HG02981 (cell line): ENCODE measurements around the gene RAVER2.
"Not testable (repeated sequence)": the region's sequence is repeated elsewhere in the genome, so short reads cannot be mapped to it uniquely, and the experiment has no call there.

Experiments used
- ATAC-seq: cut with Tn5 transposase; IDR thresholded peaks from one replicate; pipeline ENCODE4 v1.9.1; 2021; ENCODE audit warnings: mild to moderate bottlenecking, moderate library complexity; ENCODE audit not compliant: unreplicated experiment

The RAVER2 gene, protein sequence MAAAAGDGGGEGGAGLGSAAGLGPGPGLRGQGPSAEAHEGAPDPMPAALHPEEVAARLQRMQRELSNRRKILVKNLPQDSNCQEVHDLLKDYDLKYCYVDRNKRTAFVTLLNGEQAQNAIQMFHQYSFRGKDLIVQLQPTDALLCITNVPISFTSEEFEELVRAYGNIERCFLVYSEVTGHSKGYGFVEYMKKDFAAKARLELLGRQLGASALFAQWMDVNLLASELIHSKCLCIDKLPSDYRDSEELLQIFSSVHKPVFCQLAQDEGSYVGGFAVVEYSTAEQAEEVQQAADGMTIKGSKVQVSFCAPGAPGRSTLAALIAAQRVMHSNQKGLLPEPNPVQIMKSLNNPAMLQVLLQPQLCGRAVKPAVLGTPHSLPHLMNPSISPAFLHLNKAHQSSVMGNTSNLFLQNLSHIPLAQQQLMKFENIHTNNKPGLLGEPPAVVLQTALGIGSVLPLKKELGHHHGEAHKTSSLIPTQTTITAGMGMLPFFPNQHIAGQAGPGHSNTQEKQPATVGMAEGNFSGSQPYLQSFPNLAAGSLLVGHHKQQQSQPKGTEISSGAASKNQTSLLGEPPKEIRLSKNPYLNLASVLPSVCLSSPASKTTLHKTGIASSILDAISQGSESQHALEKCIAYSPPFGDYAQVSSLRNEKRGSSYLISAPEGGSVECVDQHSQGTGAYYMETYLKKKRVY

DNA sequence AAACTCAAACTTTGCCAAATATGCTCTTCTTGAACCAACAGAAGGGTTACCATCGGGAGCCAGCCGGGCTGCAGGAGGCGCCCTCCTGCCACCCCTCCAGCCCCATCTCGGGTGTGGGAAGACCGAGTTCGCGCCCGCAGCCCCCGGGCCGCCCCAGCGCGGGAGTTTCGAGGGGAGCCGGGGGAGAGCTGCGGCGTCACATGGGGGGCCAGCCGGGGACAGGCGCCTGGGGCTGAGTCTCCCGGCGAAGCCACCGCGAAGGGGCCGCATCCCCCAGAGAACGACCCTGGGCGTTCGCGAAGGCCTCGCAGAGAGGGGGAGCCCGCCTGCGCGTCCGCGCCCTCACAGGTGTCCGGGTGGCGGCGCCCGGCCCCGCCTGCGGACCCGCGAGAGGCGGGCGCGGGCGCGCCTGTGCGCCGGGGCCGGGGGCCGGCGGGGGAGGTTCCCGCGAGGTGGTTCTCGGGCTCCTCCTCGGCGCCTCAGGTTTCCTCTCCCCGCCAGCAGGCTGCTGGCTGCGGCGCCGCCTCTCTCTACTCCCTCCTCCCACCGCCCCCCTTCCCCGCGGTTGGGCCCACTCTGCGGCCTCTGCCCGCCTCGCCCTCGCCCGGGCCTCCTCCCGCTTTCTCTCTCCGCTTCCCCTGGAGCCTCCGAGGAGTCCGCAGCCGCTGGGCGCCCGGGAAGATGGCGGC, at the start of gene RAVER2:
Gene RAVER2, plus strand, starts transcription at position 584 of the 689 bp plus-strand sequence. Its CDS starts 98 bp downstream, at position 682.
- ATAC-seq, result no peak

DNA sequence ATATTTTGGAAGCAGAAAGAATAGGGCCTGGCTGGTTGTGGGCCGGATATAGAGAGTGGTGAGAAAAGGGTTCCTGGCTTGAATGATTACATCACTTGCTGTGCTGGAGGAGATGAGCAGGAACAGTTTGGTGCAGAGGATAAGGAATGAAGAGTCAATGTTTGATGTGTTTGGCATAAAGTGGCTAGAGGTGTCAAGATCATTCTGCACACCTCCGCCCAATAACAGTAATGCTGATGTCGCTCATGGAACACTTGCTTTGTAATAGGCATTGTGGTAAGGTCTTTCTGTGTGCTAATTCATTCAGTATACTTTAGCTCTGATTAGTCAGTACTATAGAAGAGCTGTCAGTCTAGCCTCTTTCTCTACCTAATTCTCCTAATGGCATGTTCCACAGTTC, 48.0 kb upstream of the RAVER2 start:
- no peak for ATAC-seq

DNA sequence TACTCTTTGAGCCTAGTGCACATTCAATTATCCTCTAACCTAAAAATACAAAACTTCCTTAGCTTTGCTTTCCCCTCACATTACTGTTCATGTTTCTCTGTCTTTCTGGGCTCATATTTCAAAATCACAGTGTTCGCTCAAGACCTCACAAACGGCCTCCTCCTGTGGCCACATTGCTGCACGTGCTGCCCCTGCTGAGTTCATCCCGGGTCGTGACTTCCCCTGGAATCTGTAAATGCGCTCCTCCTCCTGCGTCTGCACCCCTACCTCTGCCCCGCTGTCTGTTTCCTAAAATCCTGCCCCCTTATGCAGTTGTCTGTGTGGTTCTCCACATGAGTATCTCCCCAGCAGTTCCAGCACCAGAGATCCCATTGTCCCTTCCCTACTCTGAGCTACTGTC, 45.5 kb upstream of the RAVER2 start:
- no peak for ATAC-seq

DNA sequence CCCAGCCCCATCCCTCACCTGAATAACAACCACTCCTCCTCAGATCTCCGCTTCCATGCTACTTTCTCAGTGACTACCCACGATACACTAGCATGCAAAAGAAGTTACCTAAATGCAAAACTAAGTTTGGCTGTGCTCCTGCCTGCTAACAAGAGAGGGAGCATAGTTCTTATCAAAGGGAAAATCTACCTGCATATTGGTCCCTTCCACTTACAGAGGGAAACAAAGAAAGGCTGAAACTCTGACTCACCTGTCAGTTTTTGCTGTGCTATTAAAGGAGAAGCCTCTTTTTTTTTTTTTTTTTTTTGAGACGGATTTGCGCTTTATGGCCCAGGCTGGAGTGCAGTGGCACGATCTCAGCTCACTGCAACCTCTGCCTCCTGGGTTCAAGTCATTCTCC, 43.8 kb upstream of the RAVER2 start:
- no peak for ATAC-seq

DNA sequence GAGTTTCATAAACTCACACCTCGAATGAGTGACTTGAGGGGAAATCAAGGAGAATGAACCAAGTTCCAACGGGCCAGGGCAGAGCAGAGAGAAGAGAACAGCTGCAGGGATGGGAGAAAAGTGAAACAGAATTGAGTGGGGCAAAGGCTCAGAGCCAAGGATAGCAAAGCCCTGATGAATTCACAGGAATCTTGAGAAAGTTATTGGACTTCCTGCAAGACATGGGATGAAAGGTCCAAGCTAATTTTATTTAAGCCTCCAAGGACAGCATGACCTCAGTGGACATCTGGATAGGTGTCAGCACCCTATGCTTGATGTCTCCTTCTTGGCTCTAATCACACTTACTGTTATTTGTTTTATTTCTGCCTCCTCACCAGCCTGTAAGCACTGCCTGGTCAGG, 43.0 kb upstream of the RAVER2 start:
- no peak for ATAC-seq

DNA sequence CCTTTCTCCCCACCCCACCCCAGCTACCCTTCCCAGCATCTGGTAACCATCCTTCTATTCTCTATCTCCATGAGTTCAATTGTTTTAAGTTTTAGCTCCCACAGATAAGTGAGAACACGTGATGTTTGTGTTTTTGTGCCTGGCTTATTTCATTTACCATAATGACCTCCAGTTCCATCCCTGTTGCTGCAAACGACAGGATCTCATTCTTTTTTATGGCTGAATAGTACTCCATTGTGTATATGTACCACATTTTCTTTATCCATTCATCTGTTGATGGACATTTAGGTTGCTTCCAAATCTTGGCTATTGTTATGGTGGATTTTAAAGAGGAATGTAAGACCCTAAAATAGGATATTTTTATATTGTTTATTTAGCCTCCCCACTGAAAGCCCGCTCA, 42.2 kb upstream of the RAVER2 start:
- ATAC-seq, result not testable (repeated sequence)

DNA sequence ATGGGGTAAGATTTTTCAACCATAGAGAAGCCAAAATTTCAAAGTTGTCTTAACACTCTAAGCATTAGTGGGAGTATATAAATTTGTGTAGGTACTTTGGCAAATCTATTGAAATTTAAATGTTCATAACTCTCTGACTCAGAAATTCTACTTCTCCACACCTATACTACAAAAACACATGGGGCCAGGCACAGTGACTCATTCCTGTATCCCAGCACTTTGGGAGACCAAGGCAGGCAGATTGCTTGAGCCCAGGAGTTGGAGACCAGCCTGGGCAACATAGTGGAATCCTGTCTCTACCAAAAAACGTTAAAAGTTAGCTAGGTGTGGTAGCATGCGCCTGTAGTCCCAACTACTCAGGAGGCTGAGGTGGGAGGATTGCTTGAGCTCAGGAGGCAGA, 41.3 kb upstream of the RAVER2 start:
- ATAC-seq, result no peak

DNA sequence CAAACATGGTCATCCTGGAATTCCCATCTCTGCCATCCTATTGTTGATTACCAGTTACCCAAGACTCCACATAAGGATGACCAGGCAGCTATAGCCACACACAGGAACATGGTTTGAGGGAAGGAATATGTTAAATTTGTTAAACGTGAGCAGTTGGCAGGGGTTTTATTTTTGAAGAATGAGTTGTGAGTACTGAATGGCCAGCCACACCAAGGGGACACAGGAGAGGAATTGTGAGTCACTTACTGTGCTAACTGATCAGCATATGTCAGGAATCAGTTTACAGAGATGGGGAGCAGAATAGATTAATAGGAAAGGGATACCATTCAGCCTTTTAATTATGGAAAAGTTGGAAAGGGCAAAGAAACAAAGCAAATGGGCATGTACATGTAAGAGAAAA, 39.3 kb upstream of the RAVER2 start:
- no peak for ATAC-seq

DNA sequence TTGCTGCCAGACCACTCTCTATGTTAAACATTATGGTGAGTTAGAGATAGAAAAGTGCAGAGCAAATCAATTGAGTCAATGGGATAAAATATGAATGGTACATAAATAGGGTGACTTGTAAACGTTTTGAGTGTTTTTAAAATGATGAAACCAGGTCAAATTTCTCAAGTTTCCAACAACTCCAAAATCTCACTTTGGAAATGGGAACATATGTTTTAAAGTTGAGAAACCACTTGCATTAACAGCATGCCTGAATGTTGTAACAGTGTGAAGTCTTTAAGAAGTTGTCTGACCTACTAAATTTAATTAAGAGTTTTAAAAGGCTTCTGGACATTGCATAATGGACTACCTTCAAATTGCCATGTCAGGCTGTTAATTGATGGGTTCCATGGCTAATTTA, 33.6 kb upstream of the RAVER2 start:
- ATAC-seq, result no peak

DNA sequence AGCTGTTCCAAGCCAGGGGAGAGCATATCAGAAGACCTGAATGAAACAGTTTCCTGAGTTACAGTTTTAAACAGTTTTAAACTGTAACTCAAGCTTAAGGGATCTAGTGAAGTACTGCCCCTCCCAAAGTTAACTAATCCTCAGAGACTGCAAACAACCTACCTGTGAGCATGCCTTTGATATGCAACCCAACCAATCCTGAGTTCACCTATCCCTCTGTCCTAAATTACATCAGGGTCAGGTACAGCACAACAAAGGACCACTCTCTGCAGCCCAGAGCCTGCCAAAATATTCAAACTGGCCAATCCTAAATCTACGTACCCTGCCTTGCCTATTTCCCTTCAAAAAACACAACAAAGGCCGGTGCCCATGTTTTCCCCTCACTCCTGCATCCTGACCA, 32.8 kb upstream of the RAVER2 start:
- no peak for ATAC-seq

DNA sequence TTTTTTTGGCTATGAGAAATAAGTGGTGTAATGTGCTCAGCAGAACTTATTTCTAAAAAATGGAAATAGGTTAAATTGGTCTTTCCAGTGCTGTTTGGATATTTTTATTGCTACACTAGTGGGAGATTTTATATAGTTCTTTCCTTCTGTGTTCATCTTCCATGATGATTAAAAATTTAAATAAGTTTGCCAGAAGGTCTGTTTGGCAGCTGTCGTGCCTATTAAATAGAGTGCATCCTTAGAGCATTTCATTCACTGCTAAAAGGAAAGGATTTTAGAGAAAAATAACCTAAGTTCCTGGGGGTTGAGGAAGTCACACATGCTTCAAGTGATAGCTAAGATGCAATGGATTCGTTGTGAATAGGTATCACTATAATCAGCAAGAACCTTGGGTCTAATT, 29.7 kb upstream of the RAVER2 start:
- ATAC-seq, result no peak

DNA sequence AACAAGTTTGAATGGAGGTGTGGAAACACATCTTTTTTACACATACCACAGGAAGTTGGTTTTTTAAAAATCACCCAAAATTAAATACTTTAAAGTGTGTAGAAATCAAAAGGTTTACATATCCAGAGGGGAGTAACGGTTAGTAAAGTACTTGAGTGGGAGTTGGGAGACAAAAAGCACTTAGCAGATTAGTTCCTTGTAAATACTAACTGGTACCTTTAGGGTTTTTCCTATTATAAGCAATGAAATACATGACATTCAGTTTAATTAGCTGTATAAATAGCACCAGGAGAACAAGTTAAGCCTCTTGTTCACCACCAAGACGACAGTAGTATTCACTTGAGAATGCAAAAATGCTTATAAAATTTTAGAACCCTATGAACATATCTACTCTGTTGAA, 23.7 kb upstream of the RAVER2 start:
- ATAC-seq, result no peak

DNA sequence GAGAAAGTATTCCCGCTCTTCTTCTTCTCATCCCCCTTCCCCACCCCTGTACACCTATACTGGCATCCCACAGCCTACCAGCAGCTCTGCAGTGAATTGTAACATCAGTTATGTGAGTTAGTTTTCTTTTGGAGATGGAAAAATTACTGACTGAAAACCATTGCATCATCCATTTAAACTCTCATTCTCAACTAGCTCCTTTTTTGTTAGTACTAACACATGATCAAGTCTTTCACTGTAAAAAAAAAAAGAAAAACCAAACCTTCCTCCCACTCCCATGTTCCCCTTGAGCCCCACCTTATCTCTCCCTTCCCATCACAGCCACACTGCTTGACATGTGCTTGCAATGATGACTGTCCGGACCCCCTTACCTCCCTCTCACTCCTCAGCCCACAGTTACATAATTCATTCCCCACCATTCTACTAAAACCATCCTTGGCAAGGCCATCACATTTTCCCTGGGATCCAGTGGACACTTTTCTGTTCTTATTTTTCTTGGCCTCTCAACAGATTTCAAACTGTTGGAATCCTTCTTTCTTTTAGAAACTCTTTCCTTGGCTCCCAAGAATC, 23.2 kb upstream of the RAVER2 start:
- ATAC-seq, result no peak

DNA sequence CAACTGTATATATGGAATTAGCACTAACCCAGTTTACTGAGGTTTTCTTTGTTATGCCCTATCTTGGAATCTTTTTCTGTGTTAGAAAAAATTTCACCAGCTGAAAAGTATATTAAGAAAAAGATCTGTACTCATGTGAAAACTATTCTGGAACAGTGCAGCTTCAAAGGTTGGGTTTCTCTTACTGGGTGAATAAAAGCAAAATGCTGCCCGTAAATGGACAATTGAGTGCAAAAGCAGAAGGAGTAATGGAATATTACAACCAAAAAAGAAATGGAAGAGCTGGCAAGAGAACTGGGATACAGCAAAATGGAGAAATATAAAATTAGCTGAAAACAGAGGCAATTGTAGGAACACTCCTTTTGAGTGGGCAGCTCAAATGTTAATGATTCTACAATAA, 17.0 kb upstream of the RAVER2 start:
- ATAC-seq, result no peak

DNA sequence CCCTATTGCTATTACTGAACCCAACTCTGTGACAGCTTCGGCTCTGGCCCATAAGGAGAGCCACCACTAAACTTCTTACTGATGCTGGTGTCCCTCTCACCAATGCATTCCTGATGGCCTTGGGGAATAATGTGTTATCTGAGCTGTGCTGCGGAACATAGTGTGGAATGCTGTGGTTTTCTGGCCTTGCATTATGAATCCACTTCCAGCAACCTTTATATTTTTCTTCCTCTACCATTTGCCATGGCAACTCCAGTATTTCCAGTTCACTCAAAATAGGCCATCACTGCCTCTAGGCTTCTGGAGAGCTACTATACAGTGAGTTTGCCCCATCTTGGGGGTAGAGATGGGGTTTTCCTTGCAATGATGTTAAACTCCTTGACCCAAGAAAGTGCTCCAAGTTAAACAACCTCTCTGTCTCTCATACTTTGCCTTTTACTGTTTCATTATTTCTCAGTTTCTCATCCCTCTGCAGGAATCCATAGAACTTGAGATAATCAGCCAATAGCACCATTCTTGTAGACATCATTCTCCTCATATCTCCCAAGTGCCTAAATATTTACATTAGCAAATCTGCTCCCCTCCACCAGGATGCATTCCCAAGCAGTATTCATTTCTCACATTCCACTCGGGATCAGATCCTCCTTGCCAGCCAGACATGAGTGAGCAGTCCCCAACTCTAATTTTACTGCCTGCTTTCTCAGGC, 11.1 kb upstream of the RAVER2 start:
- no peak for ATAC-seq

DNA sequence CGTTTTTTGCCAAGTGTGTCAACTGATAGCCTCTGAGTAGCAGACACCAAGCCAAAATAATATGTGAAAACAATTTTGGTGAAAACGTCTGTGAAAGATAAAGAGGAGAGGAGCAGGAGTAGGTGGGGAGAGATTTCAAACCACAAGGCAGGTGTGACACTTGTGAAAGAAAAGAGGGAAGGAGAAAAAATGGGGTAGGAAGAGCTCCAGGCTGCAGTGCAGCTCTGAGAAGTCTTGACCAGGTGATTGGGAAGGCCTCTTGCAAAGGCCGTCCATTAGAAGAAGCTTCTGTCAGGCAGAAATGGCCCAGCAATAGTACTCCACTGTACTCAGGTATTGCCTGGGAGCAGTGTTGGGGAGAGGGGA, 10.6 kb upstream of the RAVER2 start:
- no peak for ATAC-seq

DNA sequence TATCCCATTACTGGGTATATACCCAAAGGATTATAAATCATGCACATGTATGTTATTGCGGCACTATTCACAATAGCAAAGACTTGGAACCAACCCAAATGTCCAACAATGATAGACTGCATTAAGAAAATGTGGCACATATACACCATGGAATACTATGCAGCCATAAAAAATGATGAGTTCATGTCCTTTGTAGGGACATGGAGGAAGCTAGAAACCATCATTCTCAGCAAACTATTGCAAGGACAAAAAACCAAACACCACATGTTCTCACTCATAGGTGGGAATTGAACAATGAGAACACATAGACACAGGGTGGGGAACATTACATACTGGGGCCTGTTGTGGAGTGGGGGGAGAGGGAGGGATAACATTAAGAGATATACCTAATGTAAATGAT, 4.2 kb upstream of the RAVER2 start:
- not testable (repeated sequence) for ATAC-seq

DNA sequence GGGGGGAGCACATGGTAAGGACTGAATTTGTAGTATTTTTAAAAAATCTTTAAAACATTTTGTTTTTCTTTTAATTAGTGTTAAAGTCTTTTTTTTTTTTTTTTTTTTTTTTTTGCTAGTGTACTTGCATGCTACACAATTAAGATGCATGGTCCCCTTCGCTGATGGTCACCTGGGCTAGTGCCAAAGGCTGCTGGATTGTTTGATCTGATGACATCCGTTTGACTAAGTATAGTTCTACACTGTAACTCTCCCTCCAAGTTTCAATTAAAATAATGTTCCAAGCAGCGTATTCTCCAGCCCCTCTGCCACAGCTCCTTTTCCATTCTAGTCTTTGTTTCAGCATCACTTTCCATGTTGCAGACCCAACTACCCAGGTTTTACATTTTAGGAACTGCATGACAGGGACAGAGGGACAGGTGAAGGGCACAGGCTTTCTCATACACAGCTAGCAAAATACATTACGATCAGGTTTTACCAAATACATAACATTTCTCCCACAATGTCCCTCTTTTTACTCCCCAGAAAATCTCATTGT, 852 bp upstream of the RAVER2 start:
- ATAC-seq, result no peak

DNA sequence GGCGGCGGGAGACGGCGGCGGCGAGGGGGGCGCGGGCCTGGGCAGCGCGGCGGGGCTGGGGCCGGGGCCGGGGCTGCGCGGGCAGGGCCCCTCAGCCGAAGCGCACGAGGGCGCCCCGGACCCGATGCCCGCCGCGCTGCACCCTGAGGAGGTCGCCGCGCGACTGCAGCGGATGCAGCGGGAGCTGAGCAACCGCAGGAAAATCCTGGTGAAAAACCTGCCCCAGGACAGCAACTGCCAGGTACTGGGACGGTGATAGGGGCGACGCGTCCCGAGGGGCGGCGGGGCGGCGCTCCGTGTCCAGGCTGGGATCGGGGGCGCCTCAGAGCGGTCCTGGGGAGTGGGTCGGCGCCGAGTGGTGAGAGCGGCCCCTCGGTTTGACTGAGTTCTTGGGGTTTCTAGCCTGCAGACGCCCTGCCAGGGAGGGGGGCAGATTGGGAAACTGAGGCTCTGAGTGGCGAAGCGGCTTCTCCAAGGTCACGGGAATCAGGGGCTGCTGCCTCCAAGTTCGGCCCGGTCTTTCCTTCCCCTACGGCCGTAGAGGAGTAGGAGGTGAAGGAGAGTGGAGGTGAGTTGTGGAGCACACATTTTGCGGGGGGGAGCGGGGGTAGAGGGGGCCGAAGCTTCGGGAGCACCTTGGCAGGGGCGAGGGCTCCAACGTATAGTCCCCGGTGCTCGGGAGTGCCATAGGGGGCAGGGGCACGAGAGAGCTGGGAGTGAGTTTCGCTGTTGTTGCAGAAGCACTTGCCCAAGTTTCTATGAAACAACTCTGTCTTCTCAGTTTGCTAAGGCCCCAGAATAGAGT, 508 bp downstream of the RAVER2 start:
- no peak for ATAC-seq
